A549 treated with DMSO at 1 μM for 4 hours (cell line): Measurements from ENCODE around the gene RPL26. TPM values are rescaled to one million over a fixed set of nuclear protein-coding genes. Genes with fewer than 3 reads are reported as not detected.

Experiments used
- total RNA-seq: library from RNA; stranded (reverse); fragments of 200-300 nt; extraction: Qiagen RNA extraction; gene quantifications from 5 replicates; pipeline ENCODE4 v1.2.3, GENCODE V29; 2022; ENCODE audit warnings: low read depth

Gene RPL26
- 3,386 to 4,153 TPM (median 3,684 TPM) in 5 replicates for total RNA-seq

DNA sequence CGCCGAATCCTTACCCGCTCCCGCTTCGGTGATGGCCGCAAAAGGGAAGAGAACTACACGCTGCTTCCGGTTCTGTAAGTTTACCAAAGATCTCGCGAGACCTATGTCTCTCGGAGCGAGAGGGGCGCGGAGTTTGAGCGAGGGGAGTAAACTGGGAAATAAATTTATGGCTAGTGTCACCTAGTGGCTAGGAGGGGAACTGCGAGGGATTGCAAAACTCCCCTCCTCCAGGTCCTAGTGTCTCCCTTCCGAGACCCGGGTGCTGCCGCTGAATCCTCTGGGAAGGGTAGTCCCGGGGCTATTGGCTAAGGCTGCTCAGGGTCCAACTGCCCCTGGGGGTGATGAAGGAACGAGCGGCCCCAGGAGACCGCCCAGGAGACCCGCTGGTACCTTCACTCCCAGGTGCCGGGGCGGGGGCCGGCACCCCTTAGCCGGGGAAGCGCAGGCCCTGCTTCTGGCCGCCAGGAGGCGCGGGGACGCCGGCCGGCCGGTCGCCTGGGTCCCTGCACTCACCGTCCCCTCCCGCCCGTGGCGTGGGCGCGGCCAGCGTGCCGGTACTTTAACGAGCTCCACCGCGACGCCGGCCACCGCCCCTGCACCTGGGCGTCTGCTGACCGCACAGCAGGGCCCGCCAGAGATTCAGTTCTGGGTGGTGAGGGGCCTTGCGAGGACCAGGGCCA is at the start of gene RPL26:
RPL26 (minus strand) TSS at position 51 of the 680 bp plus-strand sequence. CDS start 883 bp downstream, outside the sequence.

DNA sequence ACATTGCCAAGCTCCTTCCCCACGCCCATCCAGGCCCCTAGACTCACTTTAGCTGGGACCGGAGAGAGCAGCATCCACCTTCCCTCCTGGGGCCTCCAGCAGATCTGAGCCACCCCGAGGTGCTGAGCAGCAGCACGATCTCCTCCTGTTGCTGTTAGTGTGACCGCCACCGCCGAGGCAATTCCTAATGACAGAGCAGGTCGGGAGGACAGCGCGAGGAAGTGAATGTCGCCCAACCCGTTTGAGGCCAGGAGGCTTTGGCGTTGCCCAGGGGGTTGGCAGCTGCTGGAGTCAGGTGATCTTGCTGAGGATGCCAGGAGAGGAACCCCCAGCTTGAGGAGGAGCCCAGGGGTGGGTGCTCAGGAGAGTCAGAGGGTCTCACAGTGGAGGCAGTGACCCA is 14.6 kb upstream of the RPL26 start, which contains the start of gene RNF222:
RNF222 (minus strand) TSS at position 192 of the 400 bp plus-strand sequence. CDS start 4,366 bp downstream, outside the sequence.

DNA sequence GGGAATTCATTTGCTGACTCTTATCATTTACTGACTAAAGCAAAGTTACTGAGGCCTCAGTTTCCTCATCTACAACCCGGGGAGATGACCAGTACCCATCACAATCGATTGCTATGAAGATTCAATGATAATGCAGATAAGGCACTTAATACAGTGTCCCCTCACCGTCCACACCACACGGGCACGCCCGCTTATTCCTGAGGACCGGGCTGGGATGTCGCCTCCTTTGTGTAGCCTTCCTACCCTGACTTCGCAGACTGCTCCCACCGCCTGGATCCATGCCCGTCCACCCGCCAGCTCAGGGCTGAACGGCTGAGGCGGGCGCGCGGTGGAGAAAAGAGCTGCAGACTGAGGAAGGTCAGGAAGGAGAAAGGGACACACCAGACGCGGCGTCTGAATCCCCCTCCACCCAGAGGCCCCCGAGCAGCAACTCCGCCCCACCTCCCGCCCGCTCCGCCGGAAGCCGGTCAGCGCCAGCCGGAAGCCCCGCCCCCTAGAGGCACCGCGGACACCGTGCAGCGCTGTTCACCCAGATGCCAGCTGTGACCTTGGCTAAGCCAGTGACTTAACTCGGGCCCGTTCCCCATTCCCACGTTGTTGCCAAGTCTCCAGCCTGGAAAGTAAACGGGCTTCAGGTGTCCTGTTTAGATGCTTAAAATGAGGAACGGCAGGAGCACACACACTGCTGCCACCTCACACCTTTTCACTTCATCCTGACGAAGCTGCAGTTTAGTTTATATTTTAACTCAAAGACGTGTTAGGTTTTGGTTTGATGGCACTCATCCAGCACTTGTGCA is 6.5 kb downstream of the RPL26 start, which contains the start of gene KRABD2:
KRABD2 (minus strand) TSS at position 434 of the 797 bp plus-strand sequence.

DNA sequence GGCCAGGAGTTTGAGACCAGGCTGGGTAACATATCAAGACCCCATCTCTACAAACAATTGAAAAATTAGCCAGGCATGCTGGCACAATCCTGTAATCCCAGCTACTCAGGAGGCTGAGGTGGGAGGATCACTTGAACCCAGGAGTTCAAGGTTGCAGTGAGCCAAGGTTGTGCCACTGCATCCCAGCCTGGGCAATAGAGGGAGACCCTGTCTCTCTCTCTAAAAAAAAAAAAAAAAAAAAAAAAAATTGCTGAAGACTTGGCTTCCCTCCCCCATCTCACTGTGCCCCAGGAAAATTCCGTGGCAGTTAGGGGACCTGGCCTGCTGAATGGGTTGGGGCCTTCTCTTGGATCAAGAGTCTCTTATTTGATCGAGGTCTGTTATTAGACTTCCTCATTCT is 43.5 kb downstream of the RPL26 start, which contains the start of gene ODF4:
ODF4 (plus strand) TSS at position 301 of the 400 bp plus-strand sequence. CDS start 212 bp downstream, outside the sequence.

Other genes starting within 250 kb of the RPL26 start
- 4.0 to 6.3 TPM (median 4.6 TPM) in 5 replicates for gene PER1, start 230.8 kb downstream of the RPL26 start, total RNA-seq
- gene VAMP2, start 220.2 kb downstream of the RPL26 start, total RNA-seq: 21.5 to 27.7 TPM (median 25.6 TPM) in 5 replicates
- gene TMEM107, start 206.8 kb downstream of the RPL26 start, total RNA-seq: 16.2 to 19.5 TPM (median 18.8 TPM) in 5 replicates
- 5.3 to 8.3 TPM (median 6.8 TPM) in 5 replicates for gene BORCS6, start 193.0 kb downstream of the RPL26 start, total RNA-seq
- 151 to 173 TPM (median 157 TPM) in 5 replicates for gene AURKB, start 172.6 kb downstream of the RPL26 start, total RNA-seq
- gene CTC1, start 135.1 kb downstream of the RPL26 start, total RNA-seq: 8.5 to 17.5 TPM (median 16.0 TPM) in 5 replicates
- gene PFAS, start 133.9 kb downstream of the RPL26 start, total RNA-seq: 46.9 to 57.4 TPM (median 54.6 TPM) in 5 replicates
- gene RANGRF, start 94.5 kb downstream of the RPL26 start, total RNA-seq: 43.5 to 50.8 TPM (median 48.6 TPM) in 5 replicates
- 5.6 to 7.7 TPM (median 7.2 TPM) in 5 replicates for gene SLC25A35, start 87.8 kb downstream of the RPL26 start, total RNA-seq
- gene ARHGEF15, start 73.0 kb downstream of the RPL26 start, total RNA-seq: 0.06 TPM in 1 of 5 replicates, not detected in the others
- gene ODF4, start 43.4 kb downstream of the RPL26 start, total RNA-seq: not detected in 5 replicates
- gene RNF222, start 14.6 kb upstream of the RPL26 start, total RNA-seq: not detected in 5 replicates
- 56.1 to 63.6 TPM (median 60.0 TPM) in 5 replicates for gene NDEL1, start 52.7 kb upstream of the RPL26 start, total RNA-seq
- 19.1 to 26.8 TPM (median 24.5 TPM) in 5 replicates for gene MYH10, start 247.5 kb upstream of the RPL26 start, total RNA-seq